HepG2 (cell line): Measurements from ENCODE around the gene BOLA3.

Experiments used
- ATF3 ChIP-seq: sonication (generic); formaldehyde crosslinking; IDR thresholded peaks from 2 replicates; pipeline ENCODE4 v1.4.0; 2020; ENCODE audit warnings: missing genetic modification reagents
- BCL6 ChIP-seq: IDR thresholded peaks from 2 replicates; pipeline ENCODE4 v1.6.1; 2016; ENCODE audit warnings: missing genetic modification reagents, missing compliant biosample characterization
- BRCA1 ChIP-seq: sonication (generic); formaldehyde crosslinking; IDR thresholded peaks from 2 replicates; pipeline ENCODE4 v1.4.0; 2020; ENCODE audit warnings: missing genetic modification reagents
- KLF16 ChIP-seq, 2 experiments: sonication (generic) in 1 of 2; formaldehyde crosslinking in 1 of 2; IDR thresholded peaks; 2 replicates each; pipeline versions ENCODE4 v1.6.1 to v1.8.0; 2016 to 2023; ENCODE audit warnings: missing genetic modification reagents in 2 of 2, missing compliant biosample characterization in 1 of 2
- SRSF1 ChIP-seq: fragments of 200-400 bp; formaldehyde crosslinking; optimal IDR thresholded peaks from 2 replicates; pipeline ENCODE3; 2017; ENCODE audit warnings: mild to moderate bottlenecking, low read depth, low read length, moderate library complexity
- ZFP91 ChIP-seq: sonication (generic); formaldehyde crosslinking; IDR thresholded peaks from 2 replicates; pipeline ENCODE4 v1.9.0; 2022; ENCODE audit warnings: missing genetic modification reagents, mild to moderate bottlenecking, borderline replicate concordance
- ZNF274 ChIP-seq: sonication (generic); formaldehyde crosslinking; IDR thresholded peaks from 2 replicates; pipeline ENCODE4 v1.5.1; 2020; ENCODE audit warnings: mild to moderate bottlenecking, missing genetic modification reagents
- ZNF570 ChIP-seq: sonication (generic); formaldehyde crosslinking; IDR thresholded peaks from 2 replicates; pipeline ENCODE4 v1.4.0; 2020; ENCODE audit warnings: mild to moderate bottlenecking, missing genetic modification reagents, borderline replicate concordance
- ZNF580 ChIP-seq: IDR thresholded peaks from 2 replicates; pipeline ENCODE4 v1.6.1; 2016; ENCODE audit warnings: low read depth, borderline replicate concordance
- ZNF780A ChIP-seq: sonication (generic); formaldehyde crosslinking; IDR thresholded peaks from 2 replicates; pipeline ENCODE4 v1.8.0; 2022; ENCODE audit warnings: mild to moderate bottlenecking, missing genetic modification reagents, moderate library complexity

GRCh38 chr2:74177696-74178095 is 30.0 kb upstream of the BOLA3 start:
- TF ChIP-seq ZNF780A (CRISPR knock-in tag) (no peak), ATF3 (CRISPR knock-in tag) (no peak), ZNF274 (CRISPR knock-in tag) (no peak), BRCA1 (CRISPR knock-in tag) (no peak), BCL6 (CRISPR knock-in tag) (no peak), SRSF1 (no peak), ZNF580 (CRISPR knock-in tag) (no peak), KLF16 (CRISPR knock-in tag; IDR thresholded peaks at IDR 0.05) (no peak), ZFP91 (CRISPR knock-in tag) (no peak), ZNF570 (CRISPR knock-in tag) (no peak)
